ENCODE measurements around the gene PGAP3. TPM values are rescaled to one million over a fixed set of nuclear protein-coding genes. Genes with fewer than 3 reads are reported as not detected.

Gene PGAP3
- total RNA-seq, 1 experiment from 2014 or later, result 13.2 TPM

DNA sequence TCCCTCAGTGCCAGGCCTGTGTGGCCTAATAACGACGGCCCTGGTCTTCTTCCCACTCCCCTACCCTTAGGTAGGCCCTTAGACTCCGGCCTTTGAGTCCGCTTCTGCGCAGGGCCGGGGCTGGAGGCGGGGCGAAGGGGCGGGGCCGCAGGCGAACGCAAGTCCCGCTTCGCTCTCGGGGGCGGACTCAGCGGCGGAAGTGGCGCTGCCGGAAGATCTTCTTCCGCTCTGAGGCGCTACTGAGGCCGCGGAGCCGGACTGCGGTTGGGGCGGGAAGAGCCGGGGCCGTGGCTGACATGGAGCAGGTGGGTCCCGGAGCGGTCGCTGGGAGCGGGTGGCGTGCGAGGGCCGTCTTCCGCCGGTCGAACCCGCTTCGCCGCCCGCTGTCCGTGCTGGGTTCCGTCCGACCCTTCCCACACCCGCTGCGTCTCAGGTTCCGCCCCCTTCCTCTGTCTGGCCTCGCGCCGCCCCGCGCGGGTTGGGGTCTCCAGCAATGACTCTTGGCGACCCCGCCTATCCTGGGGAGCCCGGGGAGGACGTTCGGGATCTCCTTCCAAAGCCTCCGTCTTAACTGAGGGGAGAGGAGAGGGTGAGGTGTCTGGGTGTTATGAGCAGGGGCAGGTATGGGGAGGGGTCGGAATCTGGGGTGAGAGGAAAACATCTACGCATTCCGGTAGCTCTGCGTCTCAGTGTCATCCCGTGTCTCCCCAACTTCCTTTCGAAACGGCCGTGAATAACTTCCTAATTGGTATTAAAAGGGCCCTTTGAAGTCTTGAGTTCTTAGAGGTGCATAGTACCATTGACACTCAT, 50.7 kb downstream of the PGAP3 start, which contains the start of gene STARD3:
TSS of gene STARD3 (plus strand) at position 218 of the 810 bp plus-strand sequence. CDS start 16,388 bp downstream, outside the sequence.
- H3K36me3 Mint-ChIP-seq (ENCODE audit: insufficient read depth, unreplicated experiment), result no peaks in the 10 kb centered on the region
- H3K4me3 Mint-ChIP-seq (ENCODE audit: unreplicated experiment), result peak within 1 kb of the TSS; percentile 93
- intact Hi-C loops (cut with micrococcal nuclease), result loop anchor here (5.0 kb wide), 2 partner anchors 50 to 115 kb away; partner anchors contain the start of gene PGAP3
- POLR2A ChIA-PET, result interaction anchor here (0.6 to 2.4 kb wide), 19 partner anchors 9 to 884 kb away, joined by 3 to 16 read pairs (median 3); partner anchors contain the start of genes ERBB2, PGAP3 and PSMD3
- no peaks in the 10 kb centered on the region for H3K9me3 Mint-ChIP-seq (ENCODE audit: unreplicated experiment)
- H3K4me1 Mint-ChIP-seq (ENCODE audit: insufficient read depth, unreplicated experiment), result peaks cover 20% of the 10 kb centered on the region
- H3K27ac Mint-ChIP-seq (ENCODE audit: low read depth, unreplicated experiment), result peak within 1 kb of the TSS; percentile 97
- TF ChIP-seq, protein P1, sequence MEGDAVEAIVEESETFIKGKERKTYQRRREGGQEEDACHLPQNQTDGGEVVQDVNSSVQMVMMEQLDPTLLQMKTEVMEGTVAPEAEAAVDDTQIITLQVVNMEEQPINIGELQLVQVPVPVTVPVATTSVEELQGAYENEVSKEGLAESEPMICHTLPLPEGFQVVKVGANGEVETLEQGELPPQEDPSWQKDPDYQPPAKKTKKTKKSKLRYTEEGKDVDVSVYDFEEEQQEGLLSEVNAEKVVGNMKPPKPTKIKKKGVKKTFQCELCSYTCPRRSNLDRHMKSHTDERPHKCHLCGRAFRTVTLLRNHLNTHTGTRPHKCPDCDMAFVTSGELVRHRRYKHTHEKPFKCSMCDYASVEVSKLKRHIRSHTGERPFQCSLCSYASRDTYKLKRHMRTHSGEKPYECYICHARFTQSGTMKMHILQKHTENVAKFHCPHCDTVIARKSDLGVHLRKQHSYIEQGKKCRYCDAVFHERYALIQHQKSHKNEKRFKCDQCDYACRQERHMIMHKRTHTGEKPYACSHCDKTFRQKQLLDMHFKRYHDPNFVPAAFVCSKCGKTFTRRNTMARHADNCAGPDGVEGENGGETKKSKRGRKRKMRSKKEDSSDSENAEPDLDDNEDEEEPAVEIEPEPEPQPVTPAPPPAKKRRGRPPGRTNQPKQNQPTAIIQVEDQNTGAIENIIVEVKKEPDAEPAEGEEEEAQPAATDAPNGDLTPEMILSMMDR (IDR thresholded peaks at IDR 0.05; ENCODE audit: unreplicated experiment), result peak; percentile 9
- H3K27me3 Mint-ChIP-seq (ENCODE audit: insufficient read depth, unreplicated experiment), result peaks cover 3% of the 10 kb centered on the region
- no TSS peak for BruUV-seq (replicated peaks)
- CTCF ChIA-PET, result interaction anchor here (0.7 to 9.9 kb wide), 5 partner anchors 16 to 118 kb away, joined by 3 to 146 read pairs (median 4); partner anchors contain the start of gene MIEN1
- peak; percentile 82 for DNase-seq (ENCODE audit: unreplicated experiment)

- POLR2A ChIA-PET, result interaction anchor here (0.6 to 2.4 kb wide), 9 partner anchors 11 to 885 kb away, joined by 3 to 16 read pairs (median 3); partner anchors contain the start of genes ERBB2 and PSMD3
- CTCF ChIA-PET, result interaction anchor here (9.9 kb wide), 1 partner anchor 15 kb away, joined by 146 read pairs; no protein-coding TSS in a partner anchor
- no peak for DNase-seq (ENCODE audit: unreplicated experiment)
- intact Hi-C loops (cut with micrococcal nuclease), result loop anchor here (5.0 kb wide), 2 partner anchors 51 to 116 kb away; partner anchors contain the start of gene PGAP3
- H3K27ac Mint-ChIP-seq (ENCODE audit: low read depth, unreplicated experiment), result peak overlapping the region; percentile 97
- peaks cover 20% of the 10 kb centered on the region for H3K4me1 Mint-ChIP-seq (ENCODE audit: insufficient read depth, unreplicated experiment)
- H3K36me3 Mint-ChIP-seq (ENCODE audit: insufficient read depth, unreplicated experiment), result no peaks in the 10 kb centered on the region
- H3K27me3 Mint-ChIP-seq (ENCODE audit: insufficient read depth, unreplicated experiment), result peaks cover 9% of the 10 kb centered on the region
- TF ChIP-seq, protein P1 (IDR thresholded peaks at IDR 0.05; ENCODE audit: unreplicated experiment), result no peak
- H3K4me3 Mint-ChIP-seq (ENCODE audit: unreplicated experiment), result peak overlapping the region; percentile 93
- BruUV-seq (replicated peaks), result TSS peak; percentile 77
- no peaks in the 10 kb centered on the region for H3K9me3 Mint-ChIP-seq (ENCODE audit: unreplicated experiment)
Measured at GRCh38 chr17:39636587-39636926, 51.3 kb downstream of the PGAP3 start.

- ChIA-PET CTCF (interaction anchor here (0.7 to 9.9 kb wide), 7 partner anchors 14 to 98 kb away, joined by 3 to 146 read pairs (median 3); no protein-coding TSS in a partner anchor), POLR2A (interaction anchor here (1.0 to 2.4 kb wide), 2 partner anchors 17 to 65 kb away, joined by 4 to 16 read pairs; partner anchors contain the start of gene ERBB2)
- intact Hi-C loops (cut with micrococcal nuclease), result loop anchor here (5.0 kb wide), 2 partner anchors 52 to 117 kb away; partner anchors contain the start of gene PGAP3
- TF ChIP-seq, protein P1 (IDR thresholded peaks at IDR 0.05; ENCODE audit: unreplicated experiment), result no peak
- Mint-ChIP-seq H3K9me3 (ENCODE audit: unreplicated experiment) (no peaks in the 10 kb centered on the region), H3K4me3 (ENCODE audit: unreplicated experiment) (no peak overlapping the region), H3K27me3 (ENCODE audit: insufficient read depth, unreplicated experiment) (peaks cover 17% of the 10 kb centered on the region), H3K36me3 (ENCODE audit: insufficient read depth, unreplicated experiment) (no peaks in the 10 kb centered on the region), H3K27ac (ENCODE audit: low read depth, unreplicated experiment) (no peak overlapping the region), H3K4me1 (ENCODE audit: insufficient read depth, unreplicated experiment) (peaks cover 20% of the 10 kb centered on the region)
- DNase-seq (ENCODE audit: unreplicated experiment), result no peak
- BruUV-seq (replicated peaks), result no TSS peak
Measured at GRCh38 chr17:39635614-39636176, 52.2 kb downstream of the PGAP3 start.
